DLD1 (cell line): ENCODE data around the gene PLEKHA5.
"Not testable (repeated sequence)": the region's sequence is repeated elsewhere in the genome, so short reads cannot be mapped to it uniquely, and the experiment has no call there.

Source experiments
- in situ Hi-C: cut with HindIII; loops from 2 replicates; pipeline ENCODE4 v1.10.0; 2017; ENCODE audit warnings: low sequenced_read_pairs

Gene PLEKHA5

GRCh38 chr12:19398376-19399363, 269.1 kb downstream of the PLEKHA5 start:
- in situ Hi-C loops: no loop called here

- in situ Hi-C loops: not testable (repeated sequence)
Observed at GRCh38 chr12:19400649-19401285, 271.2 kb downstream of the PLEKHA5 start.

GRCh38 chr12:19402211-19402610, 272.7 kb downstream of the PLEKHA5 start:
- in situ Hi-C loops: no loop called here

GRCh38 chr12:19402743-19403431, 273.4 kb downstream of the PLEKHA5 start:
- in situ Hi-C loops: no loop called here

GRCh38 chr12:19404242-19404880, 274.8 kb downstream of the PLEKHA5 start:
- in situ Hi-C loops: no loop called here

- in situ Hi-C loops: no loop called here
Observed at GRCh38 chr12:19409376-19409775, 279.8 kb downstream of the PLEKHA5 start.

- in situ Hi-C loops: no loop called here
Observed at GRCh38 chr12:19410211-19410610, 280.7 kb downstream of the PLEKHA5 start.

- in situ Hi-C loops: no loop called here
Observed at GRCh38 chr12:19410629-19411185, 281.2 kb downstream of the PLEKHA5 start.

- in situ Hi-C loops: no loop called here
Observed at GRCh38 chr12:19411234-19412204, 282.0 kb downstream of the PLEKHA5 start.

- in situ Hi-C loops: no loop called here
Observed at GRCh38 chr12:19412844-19413243, 283.3 kb downstream of the PLEKHA5 start.

- in situ Hi-C loops: not testable (repeated sequence)
Observed at GRCh38 chr12:19413582-19413981, 284.0 kb downstream of the PLEKHA5 start.

GRCh38 chr12:19415563-19415962, 286.0 kb downstream of the PLEKHA5 start:
- in situ Hi-C loops: no loop called here

GRCh38 chr12:19419086-19419485, 289.6 kb downstream of the PLEKHA5 start:
- in situ Hi-C loops: no loop called here

GRCh38 chr12:19421503-19422282, 292.2 kb downstream of the PLEKHA5 start:
- in situ Hi-C loops: no loop called here

- in situ Hi-C loops: no loop called here
Observed at GRCh38 chr12:19423166-19423930, 293.8 kb downstream of the PLEKHA5 start.
